HG02870 (cell line): ENCODE measurements around the gene CHTOP.
"Not testable (repeated sequence)": the region's sequence is repeated elsewhere in the genome, so short reads cannot be mapped to it uniquely, and the experiment has no call there.

Experiments
- ATAC-seq: cut with Tn5 transposase; IDR thresholded peaks from one replicate; pipeline ENCODE4 v1.9.1; 2021; ENCODE audit warnings: mild to moderate bottlenecking, moderate library complexity; ENCODE audit not compliant: unreplicated experiment

The CHTOP gene

GRCh38 chr1:153633754-153634665 lies at the start of gene CHTOP:
CHTOP (plus strand) TSS chr1:153634066; CDS start chr1:153636589, 2,523 bp downstream.
- ATAC-seq, result peak; percentile 78

DNA sequence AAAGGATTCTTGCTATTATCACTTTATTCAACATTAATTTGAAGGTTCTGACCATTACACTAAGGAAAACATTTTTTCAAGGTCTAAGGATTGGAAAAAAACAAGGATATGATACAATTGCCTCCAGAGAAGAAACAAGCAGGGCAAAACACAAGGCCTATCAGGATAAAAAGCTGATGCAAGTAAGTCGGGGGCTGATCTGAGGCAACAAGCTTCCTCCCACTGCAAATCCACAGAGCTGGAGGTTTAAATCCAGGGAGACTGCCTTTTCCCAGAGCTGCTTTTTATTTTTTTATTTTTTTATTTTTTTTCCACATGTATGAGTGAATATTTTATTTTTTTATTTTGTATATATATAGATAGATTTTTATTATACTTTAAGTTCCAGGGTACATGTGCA lies 48.9 kb upstream of the CHTOP start:
- ATAC-seq, result no peak

DNA sequence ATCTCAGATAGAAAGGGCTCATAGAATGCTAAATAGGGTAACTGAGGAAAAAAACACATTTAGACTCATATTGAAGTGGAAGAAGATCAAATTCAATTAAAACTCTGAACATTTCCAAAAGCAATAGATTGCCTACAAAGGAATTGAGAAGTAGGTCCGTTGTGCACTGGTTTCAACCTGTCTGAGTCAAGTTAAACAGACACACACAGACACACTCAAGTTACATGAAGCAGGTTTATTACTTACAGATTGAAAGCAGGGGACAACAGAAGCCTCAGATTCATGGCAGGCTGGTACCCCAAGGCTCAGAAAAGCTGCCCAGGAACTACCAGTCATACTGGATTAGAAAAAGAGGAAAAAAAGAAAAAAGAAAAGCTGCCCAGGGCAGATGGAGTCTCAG lies 47.5 kb upstream of the CHTOP start:
- no peak for ATAC-seq

DNA sequence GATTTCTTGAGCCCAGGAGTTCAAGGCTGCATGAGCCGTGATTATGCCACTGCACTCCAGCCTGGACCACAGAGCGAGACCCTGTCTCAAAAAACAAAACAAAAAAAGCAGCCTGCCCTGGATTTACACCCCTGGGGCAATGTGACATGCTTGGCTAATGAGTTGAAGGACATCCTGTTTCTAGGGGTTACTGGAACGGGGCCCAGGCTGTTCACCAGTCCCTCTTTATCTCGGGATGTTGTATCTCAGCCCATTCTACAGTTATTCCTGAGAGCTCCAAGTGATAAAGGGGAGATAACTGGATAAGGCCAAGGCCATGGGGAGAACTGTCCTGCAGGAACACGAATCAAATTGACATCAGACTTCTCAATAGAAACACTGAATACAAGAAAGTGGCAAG lies 46.6 kb upstream of the CHTOP start:
- ATAC-seq, result no peak

- ATAC-seq, result not testable (repeated sequence)
These were observed 45.8 kb upstream of the CHTOP start for GRCh38 chr1:153588033-153588432.

DNA sequence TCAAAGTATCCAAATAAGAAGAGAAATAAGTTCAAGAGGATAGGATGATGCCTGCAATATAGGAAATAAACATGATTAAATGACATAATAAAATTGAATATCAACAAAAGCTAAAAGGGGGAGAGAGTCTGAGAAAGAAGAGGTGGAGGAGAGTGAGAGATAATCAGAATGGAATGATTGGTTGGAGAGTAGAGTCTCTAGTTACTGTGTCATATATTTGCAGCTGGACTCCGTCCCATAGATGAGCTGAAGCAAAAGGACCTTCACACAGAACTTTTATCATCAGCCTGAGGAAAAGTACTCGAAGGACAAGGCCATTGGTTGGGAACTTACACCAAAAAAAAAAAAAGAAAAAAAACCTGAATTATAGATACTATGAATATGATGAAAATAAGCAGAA lies 45.4 kb upstream of the CHTOP start:
- no peak for ATAC-seq

DNA sequence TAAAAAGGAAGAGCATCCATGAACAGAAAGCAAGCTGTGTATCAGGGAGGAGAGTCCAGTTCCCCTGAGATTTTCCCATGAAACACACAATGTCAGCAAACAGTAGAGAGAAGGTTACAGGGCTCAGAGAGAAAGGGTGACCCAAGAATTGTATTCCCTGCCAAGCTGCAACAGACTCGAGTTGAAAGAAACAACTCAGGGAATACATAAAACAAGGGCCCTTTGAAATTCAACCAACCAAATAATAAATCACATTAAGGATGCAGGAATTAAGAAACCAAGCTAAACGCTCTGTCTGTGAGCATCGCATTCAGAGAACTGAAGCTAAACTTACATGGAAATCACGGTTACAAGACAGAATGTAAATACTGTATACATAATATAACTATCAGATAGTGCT lies 41.1 kb upstream of the CHTOP start:
- no peak for ATAC-seq

DNA sequence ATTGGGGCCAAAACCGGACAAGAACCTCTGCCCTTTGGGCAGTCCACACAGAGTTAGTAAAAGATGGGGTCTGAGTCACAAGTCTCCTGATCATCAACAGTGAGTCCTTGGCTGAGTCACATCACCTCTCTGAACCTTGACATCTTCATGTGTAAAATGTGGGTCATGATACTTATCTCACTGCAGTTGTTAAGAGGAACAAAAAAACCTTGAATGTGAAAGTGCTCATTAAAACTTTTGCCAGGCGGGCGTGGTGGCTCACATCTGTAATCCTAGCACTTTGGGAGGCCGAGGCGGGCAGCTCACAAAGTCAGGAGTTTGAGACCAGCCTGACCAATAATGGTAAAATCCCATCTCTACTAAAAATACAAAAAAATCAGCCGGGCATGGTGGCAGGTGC lies 36.7 kb upstream of the CHTOP start:
- no peak for ATAC-seq

DNA sequence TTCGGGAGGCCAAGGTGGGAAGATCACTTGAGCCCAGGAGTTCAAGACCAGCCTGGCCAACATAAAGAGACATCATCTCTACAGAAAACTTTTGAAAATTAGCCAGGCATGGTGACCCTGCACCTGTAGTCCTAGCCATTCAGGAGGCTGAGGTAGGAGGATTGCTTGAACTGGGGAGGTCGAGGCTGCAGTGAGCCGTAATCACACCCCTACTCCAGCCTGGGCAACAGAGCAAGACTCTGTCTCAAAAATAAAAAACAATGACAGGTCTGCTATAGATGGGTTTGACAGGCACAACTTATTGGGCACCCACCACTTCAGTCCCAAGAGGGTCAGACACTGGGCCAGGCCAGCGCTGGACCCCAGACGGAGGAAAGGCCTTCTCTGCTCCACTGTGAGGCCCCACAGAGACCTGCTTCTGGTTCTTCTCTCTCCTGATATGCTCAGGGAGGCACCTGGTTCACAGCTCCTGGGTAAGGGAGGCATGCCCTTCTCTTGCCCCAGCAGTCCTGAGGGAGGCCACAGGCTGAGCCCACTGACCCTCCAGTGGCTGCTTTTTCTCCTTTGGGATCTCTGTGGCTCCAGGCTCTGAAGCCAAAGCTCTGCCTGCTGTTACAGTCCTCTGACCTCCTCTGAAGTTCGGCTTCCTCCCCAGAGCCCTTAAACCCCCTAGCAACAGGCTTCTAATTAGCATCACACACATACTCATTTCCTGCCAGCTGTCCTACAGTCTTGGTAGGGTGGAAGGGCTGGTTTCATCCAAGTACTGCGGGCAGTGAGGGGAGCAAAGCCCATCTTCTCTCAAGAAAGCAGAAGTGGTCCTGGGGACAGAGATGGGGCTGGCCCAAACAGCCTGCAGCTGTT lies 35.3 kb upstream of the CHTOP start:
- peak; percentile 95 for ATAC-seq

DNA sequence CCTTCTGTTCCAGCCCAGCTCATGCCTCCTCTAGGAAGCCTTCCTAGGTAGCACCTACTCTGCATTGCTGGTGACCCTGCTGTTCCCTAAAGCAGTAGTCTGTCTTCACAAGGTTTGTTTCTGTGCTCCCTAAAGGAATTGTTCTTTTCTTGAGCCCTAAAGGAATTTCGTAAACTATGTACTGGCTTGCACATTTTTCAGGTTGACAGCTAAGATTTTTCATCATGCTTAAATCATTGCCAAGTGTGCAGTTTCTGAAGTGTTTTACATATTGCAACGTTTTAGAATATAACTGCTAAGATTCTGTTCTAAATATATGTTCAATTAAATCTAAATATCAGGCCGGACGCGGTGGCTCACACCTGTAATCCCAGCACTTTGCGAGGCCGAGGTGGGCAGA lies 34.0 kb upstream of the CHTOP start:
- no peak for ATAC-seq

GRCh38 chr1:153602749-153603148 lies 31.1 kb upstream of the CHTOP start:
- ATAC-seq, result no peak

DNA sequence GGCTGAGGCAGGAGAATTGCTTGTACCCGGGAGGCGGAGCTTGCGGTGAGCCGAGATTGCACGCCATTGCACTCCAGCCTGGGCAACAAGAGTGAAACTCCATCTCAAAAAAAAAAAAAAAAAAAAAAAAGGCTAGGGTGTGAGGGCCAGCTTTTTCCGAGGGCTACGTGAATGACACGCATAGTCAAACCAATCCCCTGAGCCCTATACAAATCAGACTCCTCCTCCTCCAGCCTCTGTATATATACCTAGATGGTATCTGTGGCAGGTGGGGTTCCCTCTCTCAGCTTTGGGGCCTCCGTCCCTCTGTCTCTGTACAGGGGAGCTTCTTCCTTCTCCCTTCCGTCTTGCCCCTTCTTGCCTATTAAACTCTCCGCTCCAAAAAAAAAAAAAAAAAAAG lies 27.7 kb upstream of the CHTOP start:
- no peak for ATAC-seq

GRCh38 chr1:153607381-153607780 lies 26.5 kb upstream of the CHTOP start:
- no peak for ATAC-seq

DNA sequence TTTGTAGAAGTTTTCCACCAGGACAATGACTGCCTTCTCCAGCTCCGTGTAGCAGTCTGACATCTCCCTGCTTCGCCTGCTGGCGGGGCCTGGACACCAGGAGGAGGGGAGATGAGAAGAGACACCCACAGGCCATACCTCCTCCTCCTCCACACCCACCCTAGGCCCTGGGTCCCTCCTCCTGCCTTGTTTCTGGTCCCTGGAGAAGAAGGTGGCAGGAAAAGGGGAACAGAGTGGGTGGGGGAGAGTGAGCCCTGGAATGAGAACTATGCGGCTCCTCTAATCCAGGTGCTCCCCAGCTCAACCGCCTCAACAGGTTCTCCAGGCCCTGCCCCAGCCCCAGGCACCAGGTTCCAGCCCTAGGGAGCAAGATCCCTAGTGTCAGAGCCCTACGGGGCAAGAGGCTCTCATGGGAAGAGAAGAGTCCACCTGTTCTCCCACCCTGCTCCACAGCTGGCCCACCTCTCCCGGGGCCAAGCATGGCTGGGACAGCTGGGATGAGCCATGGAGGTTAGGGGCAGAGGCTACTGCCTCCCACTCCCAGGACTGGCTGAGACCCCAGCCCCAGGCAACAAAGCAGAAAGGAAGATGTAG lies 25.7 kb upstream of the CHTOP start:
- ATAC-seq, result no peak

- ATAC-seq, result no peak
These were observed 24.9 kb upstream of the CHTOP start for GRCh38 chr1:153608742-153609584.

- ATAC-seq, result no peak
These were observed 24.3 kb upstream of the CHTOP start for GRCh38 chr1:153609585-153609907.

DNA sequence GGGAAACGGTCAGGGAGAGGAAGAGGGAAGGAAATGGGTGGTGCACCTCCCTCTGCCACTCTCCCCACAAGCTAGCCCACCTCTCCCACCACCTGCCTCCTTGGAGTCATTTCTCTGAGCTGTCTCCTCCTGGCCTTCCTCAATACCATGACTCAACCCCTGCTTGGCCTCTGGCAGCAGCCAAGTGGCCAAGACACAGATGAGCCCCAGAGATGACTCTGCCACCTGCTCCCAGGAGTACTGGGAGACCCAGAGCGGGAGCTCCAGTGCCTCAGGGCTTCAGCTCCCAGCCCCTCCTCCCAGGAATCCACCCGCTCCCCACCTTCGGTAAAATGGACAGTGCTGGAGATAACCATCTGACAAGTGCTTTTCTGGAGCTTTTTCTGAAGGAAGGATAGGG lies 23.5 kb upstream of the CHTOP start:
- no peak for ATAC-seq

DNA sequence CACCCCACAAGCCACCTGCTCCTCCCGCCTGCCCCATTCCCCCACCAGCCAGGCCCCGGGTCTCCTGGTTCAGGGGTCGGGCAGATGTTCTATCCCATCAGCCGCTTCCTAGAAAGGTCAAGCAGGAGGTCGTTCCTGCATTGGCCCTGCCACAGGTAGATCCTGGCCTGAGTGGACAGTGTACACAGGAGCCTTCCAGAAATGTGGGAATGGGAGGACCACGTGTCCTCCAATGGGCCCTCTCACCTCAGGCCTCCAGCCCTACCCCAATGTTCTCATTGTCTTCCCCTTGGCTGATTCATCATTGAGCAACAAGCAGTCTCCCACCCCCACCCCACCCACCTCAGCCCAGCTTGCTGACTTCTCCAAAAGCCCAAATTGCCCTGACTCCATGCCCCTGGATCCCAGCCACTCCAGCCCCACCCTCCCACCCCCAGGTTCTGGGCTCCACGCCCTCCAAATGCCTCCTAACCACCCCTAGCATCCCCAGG lies 23.0 kb upstream of the CHTOP start:
- ATAC-seq, result no peak

GRCh38 chr1:153611356-153611755 lies 22.5 kb upstream of the CHTOP start:
- no peak for ATAC-seq

- ATAC-seq, result no peak
These were observed 21.6 kb upstream of the CHTOP start for GRCh38 chr1:153612111-153612754.
